SK-N-SH (cell line): ENCODE measurements around the gene IGFL4. TPM values are rescaled to one million over a fixed set of nuclear protein-coding genes. Genes with fewer than 3 reads are reported as not detected.

ENCODE experiments used
- CTCF ChIA-PET: fragments of 300-600, 350-600 bp; formaldehyde crosslinking; extraction: SDS; loops from one replicate; lab custom pipeline; 2021; lab: Yijun Ruan, JAX
- POLR2A ChIA-PET: fragments of 350-600 bp; sonication (Branson Sonifier 250); formaldehyde crosslinking; extraction: SDS; loops from one replicate; lab custom pipeline; 2020; ENCODE audit warnings: antibody characterized with exemption, inconsistent platforms; lab: Yijun Ruan, JAX
- DNase-seq: peaks from one replicate; pipeline ENCODE4 v3.0.0; 2012
- H2AFZ ChIP-seq: fragments of 200-600 bp; sonication (generic); 2 replicates; pipeline ENCODE4 v1.8.1; 2016; ENCODE audit warnings: antibody characterized with exemption, mild to moderate bottlenecking, low read depth
- H3F3A ChIP-seq: fragments of 200-600 bp; sonication (generic); replicated peaks from 2 replicates; pipeline ENCODE3; 2016; ENCODE audit warnings: antibody characterized with exemption, mild to moderate bottlenecking; ENCODE audit not compliant: insufficient read depth
- H3K27ac ChIP-seq, 2 experiments: fragments of 200-500 bp in 1 of 2; fragments of 200-600 bp in 1 of 2; sonication (Bioruptor generic) in 1 of 2; sonication (generic), shearing (Covaris generic) in 1 of 2; 2 replicates each; pipeline versions ENCODE4 v1.5.1 to v1.6.1; 2014 to 2016; ENCODE audit warnings: low read depth in 2 of 2, inconsistent platforms in 1 of 2, low read length in 1 of 2, mild to moderate bottlenecking in 1 of 2, mixed read lengths in 1 of 2
- H3K27me3 ChIP-seq: fragments of 200-600 bp; sonication (generic), shearing (Covaris generic); 2 replicates; pipeline ENCODE4 v1.6.1; 2016; ENCODE audit warnings: mixed run types; ENCODE audit not compliant: insufficient read depth
- H3K36me3 ChIP-seq, 2 experiments: fragments of 200-500 bp in 1 of 2; fragments of 200-600 bp in 1 of 2; sonication (Bioruptor generic) in 1 of 2; sonication (generic) in 1 of 2; replicated peaks in 1 of 2; 2 replicates each; pipeline versions ENCODE3 to v1.5.1; 2014 to 2016; ENCODE audit warnings: low read length in 1 of 2, mild to moderate bottlenecking in 1 of 2; ENCODE audit not compliant: insufficient read depth in 2 of 2, control insufficient read depth in 1 of 2
- H3K4me1 ChIP-seq, 2 experiments: fragments of 200-500 bp in 1 of 2; fragments of 200-600 bp in 1 of 2; sonication (Bioruptor generic) in 1 of 2; sonication (generic), shearing (Covaris generic) in 1 of 2; 2 replicates each; pipeline versions ENCODE4 v1.5.1 to v1.6.1; 2014 to 2016; ENCODE audit warnings: low read depth in 1 of 2, low read length in 1 of 2, mixed run types in 1 of 2; ENCODE audit not compliant: insufficient read depth in 2 of 2, control insufficient read depth in 1 of 2
- H3K4me2 ChIP-seq: fragments of 200-600 bp; sonication (generic), shearing (Covaris generic); 2 replicates; pipeline ENCODE4 v1.6.1; 2017; ENCODE audit warnings: mixed run types
- H3K4me3 ChIP-seq, 2 experiments: fragments of 200-500 bp in 1 of 2; fragments of 200-600 bp in 1 of 2; sonication (Bioruptor generic) in 1 of 2; sonication (generic), shearing (Covaris generic) in 1 of 2; 2 replicates each; pipeline versions ENCODE4 v1.5.1 to v1.8.1; 2014 to 2016; ENCODE audit warnings: low read depth in 2 of 2, inconsistent platforms in 1 of 2, low read length in 1 of 2, mild to moderate bottlenecking in 1 of 2, mixed read lengths in 1 of 2, moderate library complexity in 1 of 2
- H3K79me2 ChIP-seq: fragments of 200-600 bp; sonication (generic); 2 replicates; pipeline ENCODE4 v1.8.1; 2017; ENCODE audit warnings: mild to moderate bottlenecking; ENCODE audit not compliant: insufficient read depth
- H3K9ac ChIP-seq: fragments of 200-600 bp; sonication (generic); 2 replicates; pipeline ENCODE4 v1.6.1; 2017; ENCODE audit warnings: mixed run types
- H3K9me2 ChIP-seq: fragments of 200-600 bp; sonication (generic); 2 replicates; pipeline ENCODE4 v1.6.1; 2017; ENCODE audit warnings: mixed run types
- H3K9me3 ChIP-seq: fragments of 200-600 bp; sonication (generic); 2 replicates; pipeline ENCODE4 v1.6.1; 2017; ENCODE audit warnings: mixed run types, mild to moderate bottlenecking, moderate library complexity
- H4K20me1 ChIP-seq: fragments of 200-600 bp; sonication (generic); 2 replicates; pipeline ENCODE4 v1.6.1; 2017; ENCODE audit warnings: mild to moderate bottlenecking, mixed run types; ENCODE audit not compliant: insufficient read depth
- EP300 ChIP-seq, 2 experiments: IDR thresholded peaks; 2 replicates each; pipeline versions ENCODE4 v1.4.0 to v1.6.1; 2012; ENCODE audit warnings: borderline replicate concordance in 1 of 2, low read depth in 1 of 2, low read length in 1 of 2
- EZH2phosphoT487 ChIP-seq: fragments of 200-600 bp; sonication (generic); IDR thresholded peaks from 2 replicates; pipeline ENCODE4 v1.6.1; 2017; ENCODE audit warnings: low read depth, mixed run types, mild to moderate bottlenecking, antibody characterized with exemption, moderate library complexity, borderline replicate concordance
- FOSL2 ChIP-seq: IDR thresholded peaks from 2 replicates; pipeline ENCODE4 v1.4.0; 2012; ENCODE audit warnings: low read depth, mild to moderate bottlenecking, moderate library complexity, borderline replicate concordance
- FOXJ3 ChIP-seq: sonication (generic); formaldehyde crosslinking; IDR thresholded peaks from 2 replicates; pipeline ENCODE4 v1.5.1; 2020; ENCODE audit warnings: mild to moderate bottlenecking, missing genetic modification reagents
- FOXM1 ChIP-seq: IDR thresholded peaks from 2 replicates; pipeline ENCODE4 v1.4.0; 2012; ENCODE audit warnings: low read depth, mild to moderate bottlenecking
- GABPA ChIP-seq: IDR thresholded peaks from 2 replicates; pipeline ENCODE4 v1.4.0; 2012; ENCODE audit warnings: low read depth, mild to moderate bottlenecking
- JUND ChIP-seq: IDR thresholded peaks from 2 replicates; pipeline ENCODE4 v1.4.0; 2012
- MAX ChIP-seq: IDR thresholded peaks from 2 replicates; pipeline ENCODE4 v1.4.0; 2012; ENCODE audit warnings: low read depth
- NRF1 ChIP-seq: IDR thresholded peaks from 2 replicates; pipeline ENCODE4 v1.6.1; 2012; ENCODE audit warnings: low read depth, mild to moderate bottlenecking, low read length
- PBX3 ChIP-seq: IDR thresholded peaks from 2 replicates; pipeline ENCODE4; 2012
- POLR2AphosphoS5 ChIP-seq: IDR thresholded peaks from 2 replicates; pipeline ENCODE4 v1.6.1; 2012; ENCODE audit warnings: low read depth, low read length
- RAD21 ChIP-seq: IDR thresholded peaks from 2 replicates; pipeline ENCODE4 v1.6.1; 2012; ENCODE audit warnings: mild to moderate bottlenecking, low read length
- RCOR1 ChIP-seq: fragments of 150-350 bp; IDR thresholded peaks from 2 replicates; pipeline ENCODE4 v1.6.1; 2017; ENCODE audit warnings: antibody characterized with exemption, low read length
- REST ChIP-seq: IDR thresholded peaks from 2 replicates; pipeline ENCODE4 v1.6.1; 2012; ENCODE audit warnings: mild to moderate bottlenecking, low read depth, low read length, moderate library complexity
- RXRA ChIP-seq: IDR thresholded peaks from 2 replicates; pipeline ENCODE4 v1.4.0; 2012; ENCODE audit warnings: low read depth, mild to moderate bottlenecking, borderline replicate concordance
- SIN3A ChIP-seq: IDR thresholded peaks from 2 replicates; pipeline ENCODE4 v1.6.1; 2012; ENCODE audit warnings: low read depth, mild to moderate bottlenecking, low read length, moderate library complexity, borderline replicate concordance
- TAF1 ChIP-seq: IDR thresholded peaks from 2 replicates; pipeline ENCODE4 v1.6.1; 2012; ENCODE audit warnings: low read depth, mild to moderate bottlenecking, low read length, moderate library complexity, borderline replicate concordance
- TCF12 ChIP-seq: IDR thresholded peaks from 2 replicates; pipeline ENCODE4 v1.4.0; 2012
- YY1 ChIP-seq: IDR thresholded peaks from 2 replicates; pipeline ENCODE4 v1.4.0; 2012; ENCODE audit warnings: low read depth, mild to moderate bottlenecking
- ZBTB33 ChIP-seq: IDR thresholded peaks from 2 replicates; pipeline ENCODE4 v1.4.0; 2012; ENCODE audit warnings: low read depth, borderline replicate concordance
- WGBS: methylation state at CpG from one replicate; pipeline ENCODE4 v1.1.6; 2017; ENCODE audit warnings: low lambda C conversion rate; 5-methylcytosine and 5-hydroxymethylcytosine counted together
- polyA plus RNA-seq, 3 experiments: library from polyadenylated mRNA; depleted of rRNA; stranded (reverse); fragments of >200 nt; gene quantifications; 2 replicates each; pipeline ENCODE4 v1.2.3, GENCODE V29; 2012

Gene IGFL4
- polyA plus RNA-seq, 1 of the 3 experiments (the other 2 are of a cell fraction) = not detected

GRCh38 chr19:46058778-46059177 lies 18.0 kb upstream of the IGFL4 start:
- H2AFZ ChIP-seq = no peak overlapping the region
- no peak overlapping the region for H3K27ac ChIP-seq
- H3K27me3 ChIP-seq = peaks cover 59% of the 10 kb centered on the region; the same call in 1 of the 2 replicates
- no peaks in the 10 kb centered on the region for H3K9me2 ChIP-seq
- ChIA-PET POLR2A (no interaction called here), CTCF (interaction anchor here (4.6 kb wide), 1 partner anchor 30 kb away, joined by 24 read pairs; no protein-coding TSS in a partner anchor)
- H3F3A ChIP-seq = no peaks in the 10 kb centered on the region
- no peak for DNase-seq
- H3K36me3 ChIP-seq = no peaks in the 10 kb centered on the region
- no peaks in the 10 kb centered on the region for H3K79me2 ChIP-seq
- H3K9ac ChIP-seq = no peak overlapping the region
- H3K9me3 ChIP-seq = peaks cover 16% of the 10 kb centered on the region; the same call in 1 of the 2 replicates
- H3K4me1 ChIP-seq = no peaks in the 10 kb centered on the region
- TF ChIP-seq POLR2AphosphoS5 = no peak
- no peak overlapping the region for H3K4me3 ChIP-seq
- 42% methylated on average over 3 of the region's 3 CpGs for WGBS
- no peaks in the 10 kb centered on the region for H4K20me1 ChIP-seq
- H3K4me2 ChIP-seq = no peak overlapping the region

GRCh38 chr19:46056536-46056935 lies 15.7 kb upstream of the IGFL4 start:
- POLR2A ChIA-PET = no interaction called here
- no peak overlapping the region for H3K4me3 ChIP-seq
- H3K27ac ChIP-seq = no peak overlapping the region
- peaks cover 64% of the 10 kb centered on the region; the same call in 1 of the 2 replicates for H3K27me3 ChIP-seq
- WGBS = 3% methylated on average over 4 of the region's 4 CpGs
- CTCF ChIA-PET = interaction anchor here (0.9 to 1.9 kb wide), 3 partner anchors 21 to 39 kb away, joined by 3 read pairs; no protein-coding TSS in a partner anchor
- no peak for DNase-seq
- no peaks in the 10 kb centered on the region for H3K36me3 ChIP-seq
- H3K9me3 ChIP-seq = peaks cover 15% of the 10 kb centered on the region; the same call in 1 of the 2 replicates
- TF ChIP-seq MAX = no peak
- no peak for TF ChIP-seq FOSL2
- no peak for TF ChIP-seq ZBTB33
- TF ChIP-seq EZH2phosphoT487 = no peak
- TF ChIP-seq PBX3 = no peak
- TF ChIP-seq RCOR1 = no peak
- no peak for TF ChIP-seq TCF12
- TF ChIP-seq FOXM1 = no peak
- no peak for TF ChIP-seq POLR2AphosphoS5
- no peak for TF ChIP-seq SIN3A
- no peak for TF ChIP-seq REST
- no peak for TF ChIP-seq RAD21
- TF ChIP-seq EP300 (IDR thresholded peaks at IDR 0.05; ENCODE audit: borderline replicate concordance in 1 of 2, low read depth in 1 of 2, low read length in 1 of 2) = no peak
- no peak for TF ChIP-seq NRF1
- no peak for TF ChIP-seq TAF1
- no peak for TF ChIP-seq YY1
- TF ChIP-seq GABPA = no peak
- no peak for TF ChIP-seq FOXJ3 (CRISPR knock-in tag)
- no peak for TF ChIP-seq RXRA
- no peak for TF ChIP-seq JUND
- no peaks in the 10 kb centered on the region for H3K79me2 ChIP-seq
- H3K9ac ChIP-seq = no peak overlapping the region
- no peaks in the 10 kb centered on the region for H3F3A ChIP-seq
- no peaks in the 10 kb centered on the region for H4K20me1 ChIP-seq
- no peak overlapping the region for H2AFZ ChIP-seq
- H3K9me2 ChIP-seq = no peaks in the 10 kb centered on the region
- H3K4me2 ChIP-seq = no peak overlapping the region
- H3K4me1 ChIP-seq = no peaks in the 10 kb centered on the region
